ENCODE data around the gene NBPF14. TPM values are rescaled to one million over a fixed set of nuclear protein-coding genes. Genes with fewer than 3 reads are reported as not detected.
"Not testable (repeated sequence)": the region's sequence is repeated elsewhere in the genome, so short reads cannot be mapped to it uniquely, and the experiment has no call there.

The NBPF14 gene
- total RNA-seq (10 to 100 TPM; 10.2 to 28.2 (median 21.7) TPM), polyA plus RNA-seq (10 to 100 TPM; 12.0 to 13.3 (median 13.2) TPM)

DNA sequence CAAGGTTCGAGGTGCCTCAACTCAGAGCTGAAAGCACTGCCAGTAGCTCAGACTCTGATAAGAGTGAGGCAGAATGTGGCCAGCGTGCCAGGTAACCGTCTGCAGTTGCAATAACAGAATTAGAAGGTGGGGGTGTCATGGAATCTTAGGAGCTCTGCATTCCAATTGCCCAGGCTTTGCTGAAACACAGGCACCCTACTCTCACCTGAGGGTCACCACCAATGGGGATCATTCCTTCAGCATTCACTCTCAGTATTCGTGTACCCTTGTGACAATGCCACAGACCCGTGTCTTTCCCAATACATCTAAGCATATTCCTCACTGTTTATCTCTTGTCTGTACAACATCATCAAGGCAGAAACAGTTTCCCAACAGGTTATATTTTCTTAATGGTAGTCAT, at the start of gene NBPF14:
Gene NBPF14 (minus strand): TSS at position 101 of the 400 bp plus-strand sequence. CDS start 294 bp downstream, outside the sequence.
- H3K27ac ChIP-seq; intact Hi-C loops (cut with DNase I); DNase-seq; H3K27me3 ChIP-seq; H3K4me3 ChIP-seq; H3K36me3 ChIP-seq; H3K9me3 ChIP-seq; H3K4me1 ChIP-seq: not testable (repeated sequence)
- WGBS, 2 donors, result no CpG with 5 or more reads among the region's 5 CpGs

DNA sequence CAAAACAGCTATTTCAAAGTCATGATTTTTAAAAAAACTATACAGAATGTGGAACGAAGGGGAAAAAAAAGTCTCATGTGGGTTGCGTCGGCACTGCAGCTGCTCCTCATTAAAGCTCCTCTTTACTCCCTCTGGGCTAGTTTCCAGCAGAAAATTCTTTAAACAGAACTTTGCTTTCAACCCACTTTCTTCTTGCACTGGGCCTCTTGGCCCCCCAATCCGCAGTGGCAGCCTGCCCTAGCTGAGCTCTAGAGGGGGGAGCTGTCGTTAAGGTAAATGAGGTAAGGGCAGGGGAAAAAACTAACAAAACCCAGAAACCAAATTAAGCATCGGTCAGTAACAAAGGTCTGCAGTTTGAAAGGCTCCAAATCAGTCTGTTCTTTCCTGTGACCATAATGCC, 29.6 kb upstream of the NBPF14 start:
- intact Hi-C loops (cut with DNase I); H3K4me3 ChIP-seq; H3K36me3 ChIP-seq; H3K27me3 ChIP-seq; H3K9me3 ChIP-seq; H3K4me1 ChIP-seq: not testable (repeated sequence)
- peak; percentile 66 for DNase-seq
- 3 to 8% methylated on average over 2 of the region's 6 CpGs for WGBS, 2 donors
- peak overlapping the region in 1 of 4 donors; percentile 42 for H3K27ac ChIP-seq

DNA sequence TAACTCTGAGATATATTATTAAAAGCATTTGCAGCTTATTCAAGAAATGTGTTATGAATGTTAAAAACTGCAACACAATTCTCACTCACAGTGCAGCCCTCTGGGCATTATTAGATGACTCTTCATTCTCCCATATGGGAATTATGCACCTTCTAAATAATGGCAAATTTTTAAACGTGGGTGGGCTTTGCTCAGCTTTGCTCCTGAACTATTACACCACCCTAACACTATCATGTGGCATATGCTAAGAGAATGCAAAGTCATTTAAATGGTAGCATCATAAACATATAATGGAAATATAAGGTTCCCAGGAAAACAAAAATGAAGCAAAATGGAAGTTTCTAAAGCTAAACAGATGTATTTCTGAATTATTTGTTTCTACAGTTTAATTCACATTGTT, 22.4 kb upstream of the NBPF14 start:
- intact Hi-C loops (cut with DNase I); H3K4me3 ChIP-seq; H3K27me3 ChIP-seq; H3K27ac ChIP-seq; DNase-seq; H3K36me3 ChIP-seq; H3K9me3 ChIP-seq; H3K4me1 ChIP-seq: not testable (repeated sequence)
- WGBS, 2 donors, result no CpG with 5 or more reads among the region's 1 CpG

DNA sequence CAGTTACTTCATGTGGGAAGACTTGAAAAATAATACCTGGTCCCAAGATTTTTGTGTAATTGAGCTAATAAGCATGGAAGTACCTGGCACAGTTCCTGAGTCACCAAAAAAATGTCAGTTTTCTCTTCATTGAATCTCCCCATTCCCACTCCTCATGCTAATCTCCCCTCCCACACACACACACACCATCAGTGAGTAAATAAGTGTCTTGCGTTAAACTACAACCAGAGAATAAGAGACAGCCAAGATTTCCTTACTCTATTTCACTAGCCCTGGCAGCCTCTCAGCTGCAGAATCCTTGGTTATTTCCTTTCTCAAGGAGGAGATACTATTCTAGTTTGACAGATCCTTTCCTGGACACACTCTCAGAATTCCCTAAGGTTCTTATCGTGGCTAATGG, 9.5 kb upstream of the NBPF14 start:
- H3K27me3 ChIP-seq; H3K36me3 ChIP-seq; H3K4me3 ChIP-seq; H3K4me1 ChIP-seq; H3K27ac ChIP-seq; H3K9me3 ChIP-seq; intact Hi-C loops (cut with DNase I): not testable (repeated sequence)
- WGBS, 2 donors, result 0 to 20% methylated on average over 1 of the region's 2 CpGs
- peak; percentile 67 for DNase-seq

DNA sequence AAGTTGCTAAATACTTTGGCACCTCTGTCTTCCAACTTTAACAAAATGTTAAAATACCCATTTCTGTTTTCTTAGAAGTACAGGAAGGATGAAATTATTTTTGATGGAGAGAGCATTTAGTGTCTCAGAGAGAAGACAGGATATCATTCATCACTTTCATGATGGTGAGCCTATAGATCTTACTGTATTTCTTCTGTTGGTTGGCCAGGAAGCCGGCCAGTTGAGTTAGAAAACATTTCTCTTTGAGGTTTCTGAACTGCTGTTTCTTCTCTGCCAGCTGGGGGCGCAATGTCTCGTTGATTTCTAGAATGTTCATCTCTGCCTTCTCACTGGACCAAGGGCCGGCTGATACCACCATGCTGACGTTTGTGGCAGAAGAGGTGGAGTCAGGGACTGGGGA, 451 bp downstream of the NBPF14 start:
- H3K4me1 ChIP-seq; H3K27me3 ChIP-seq; H3K27ac ChIP-seq; H3K36me3 ChIP-seq; intact Hi-C loops (cut with DNase I); H3K9me3 ChIP-seq; DNase-seq; H3K4me3 ChIP-seq: not testable (repeated sequence)
- WGBS, 2 donors, result 17 to 26% methylated on average over 1 of the region's 5 CpGs

DNA sequence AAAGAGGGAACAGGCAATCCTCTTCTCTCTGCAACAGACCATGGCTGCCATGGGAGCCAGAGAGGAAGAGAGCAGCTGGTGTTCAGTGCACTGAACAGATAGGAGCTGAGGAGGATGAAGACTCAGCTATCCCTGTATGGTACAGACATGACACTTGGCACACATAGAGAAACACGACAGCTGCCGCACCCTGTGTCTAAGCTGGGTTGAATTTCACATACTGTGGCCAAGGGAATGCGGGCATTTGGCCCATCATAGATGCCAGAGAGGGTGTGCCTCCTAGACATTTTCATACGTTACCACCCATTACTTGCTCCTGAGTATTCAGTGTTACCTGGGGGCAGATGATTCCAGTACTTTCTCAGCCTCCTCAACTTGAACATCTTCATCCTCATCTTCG, 4.7 kb downstream of the NBPF14 start:
- H3K9me3 ChIP-seq; intact Hi-C loops (cut with DNase I); H3K4me3 ChIP-seq; H3K4me1 ChIP-seq; H3K36me3 ChIP-seq; H3K27me3 ChIP-seq; H3K27ac ChIP-seq: not testable (repeated sequence)
- 85 to 91% methylated on average over 3 to 4 of the region's 5 CpGs for WGBS, 2 donors
- peak; percentile 2 for DNase-seq

GRCh38 chr1:148532158-148532557, 63.7 kb downstream of the NBPF14 start:
- intact Hi-C loops (cut with DNase I); H3K36me3 ChIP-seq; H3K27me3 ChIP-seq; H3K27ac ChIP-seq; H3K4me3 ChIP-seq; DNase-seq; H3K4me1 ChIP-seq; H3K9me3 ChIP-seq: not testable (repeated sequence)
- 86 to 87% methylated on average over 3 of the region's 4 CpGs for WGBS, 2 donors

DNA sequence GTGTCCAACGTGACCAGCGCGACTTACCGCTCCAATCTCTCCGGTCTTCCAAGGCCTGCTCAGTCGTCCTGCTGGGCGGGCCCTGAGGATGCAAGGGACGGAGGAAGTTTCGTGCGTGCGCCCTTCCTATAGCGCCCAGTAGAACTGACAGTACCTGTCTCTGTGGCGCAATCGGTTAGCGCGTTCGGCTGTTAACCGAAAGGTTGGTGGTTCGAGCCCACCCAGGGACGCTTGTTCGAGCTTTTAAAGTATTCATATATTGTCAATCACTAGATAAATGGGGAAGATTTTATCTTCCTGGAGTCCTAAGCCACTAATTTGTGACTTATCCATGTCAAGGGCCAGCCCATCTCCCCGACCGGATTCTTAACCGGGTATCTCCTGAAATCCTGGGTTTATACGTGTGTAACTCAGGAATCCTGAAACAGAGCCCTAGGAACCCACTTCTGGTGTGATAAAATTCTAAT, 66.7 kb downstream of the NBPF14 start:
- Histone ChIP-seq H3K27ac (peak overlapping the region; percentile 37 to 71 (median 62)), H3K4me3 (peak overlapping the region; percentile 12 to 38 (median 28))
- H3K4me1 ChIP-seq; H3K9me3 ChIP-seq; H3K36me3 ChIP-seq; H3K27me3 ChIP-seq; intact Hi-C loops (cut with DNase I): not testable (repeated sequence)
- DNase-seq, result peak; percentile 76
- 1 to 5% methylated on average over 24 to 25 of the region's 25 CpGs for WGBS, 2 donors
- peak in 1 of 4 donors; percentile 32 for TF ChIP-seq POLR2AphosphoS5 (IDR thresholded peaks at IDR 0.05)

- H3K4me3 ChIP-seq, result peak overlapping the region; percentile 12 to 38 (median 28)
- H3K27me3 ChIP-seq; intact Hi-C loops (cut with DNase I); H3K9me3 ChIP-seq; H3K36me3 ChIP-seq; H3K4me1 ChIP-seq; DNase-seq: not testable (repeated sequence)
- TF ChIP-seq, protein P1, sequence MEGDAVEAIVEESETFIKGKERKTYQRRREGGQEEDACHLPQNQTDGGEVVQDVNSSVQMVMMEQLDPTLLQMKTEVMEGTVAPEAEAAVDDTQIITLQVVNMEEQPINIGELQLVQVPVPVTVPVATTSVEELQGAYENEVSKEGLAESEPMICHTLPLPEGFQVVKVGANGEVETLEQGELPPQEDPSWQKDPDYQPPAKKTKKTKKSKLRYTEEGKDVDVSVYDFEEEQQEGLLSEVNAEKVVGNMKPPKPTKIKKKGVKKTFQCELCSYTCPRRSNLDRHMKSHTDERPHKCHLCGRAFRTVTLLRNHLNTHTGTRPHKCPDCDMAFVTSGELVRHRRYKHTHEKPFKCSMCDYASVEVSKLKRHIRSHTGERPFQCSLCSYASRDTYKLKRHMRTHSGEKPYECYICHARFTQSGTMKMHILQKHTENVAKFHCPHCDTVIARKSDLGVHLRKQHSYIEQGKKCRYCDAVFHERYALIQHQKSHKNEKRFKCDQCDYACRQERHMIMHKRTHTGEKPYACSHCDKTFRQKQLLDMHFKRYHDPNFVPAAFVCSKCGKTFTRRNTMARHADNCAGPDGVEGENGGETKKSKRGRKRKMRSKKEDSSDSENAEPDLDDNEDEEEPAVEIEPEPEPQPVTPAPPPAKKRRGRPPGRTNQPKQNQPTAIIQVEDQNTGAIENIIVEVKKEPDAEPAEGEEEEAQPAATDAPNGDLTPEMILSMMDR (IDR thresholded peaks at IDR 0.05), result peak in 1 of 4 experiments; percentile 15
- 0 to 2% methylated on average over 5 of the region's 24 CpGs for WGBS, 2 donors
- H3K27ac ChIP-seq, result peak overlapping the region; percentile 37 to 71 (median 62)
Measured at GRCh38 chr1:148528591-148528990, 67.2 kb downstream of the NBPF14 start.

DNA sequence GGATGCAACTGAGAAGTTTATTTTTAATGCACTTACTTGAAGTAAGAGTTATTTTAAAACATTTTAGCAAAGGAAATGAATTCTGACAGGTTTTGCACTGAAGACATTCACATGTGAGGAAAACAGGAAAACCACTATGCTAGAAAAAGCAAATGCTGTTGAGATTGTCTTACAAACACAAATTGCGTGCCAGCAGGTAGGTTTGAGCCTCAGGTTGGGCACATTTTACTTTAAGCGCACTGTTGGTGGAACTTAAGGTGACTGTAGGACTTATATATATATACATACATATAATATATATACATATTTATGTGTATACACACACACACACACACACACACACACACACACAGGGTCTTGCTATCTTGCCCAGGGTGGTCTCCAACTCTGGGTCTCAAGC, 69.2 kb downstream of the NBPF14 start:
- DNase-seq; H3K27me3 ChIP-seq; H3K9me3 ChIP-seq; H3K4me3 ChIP-seq; intact Hi-C loops (cut with DNase I); H3K36me3 ChIP-seq; H3K27ac ChIP-seq; H3K4me1 ChIP-seq: not testable (repeated sequence)
- 56 to 91% methylated on average over 2 of the region's 2 CpGs for WGBS, 2 donors

- intact Hi-C loops (cut with DNase I); H3K36me3 ChIP-seq; H3K4me1 ChIP-seq; DNase-seq; H3K9me3 ChIP-seq; H3K27me3 ChIP-seq: not testable (repeated sequence)
- Histone ChIP-seq H3K4me3 (peak overlapping the region; percentile 29 to 49 (median 45)), H3K27ac (peak overlapping the region; percentile 79 to 82 (median 80))
- WGBS, 2 donors, result 26 to 49% methylated on average over 18 to 20 of the region's 35 CpGs
Measured at GRCh38 chr1:148523205-148524144, 72.3 kb downstream of the NBPF14 start.
